ENCODE measurements around the gene CDKAL1. TPM values are rescaled to one million over a fixed set of nuclear protein-coding genes. Genes with fewer than 3 reads are reported as not detected.

The CDKAL1 gene
- total and polyA plus RNA-seq, 2 of the 8 experiments (the other 6 are each of a cell fraction or from before 2014, with no cell fraction given), result 8.4 to 24.6 TPM

DNA sequence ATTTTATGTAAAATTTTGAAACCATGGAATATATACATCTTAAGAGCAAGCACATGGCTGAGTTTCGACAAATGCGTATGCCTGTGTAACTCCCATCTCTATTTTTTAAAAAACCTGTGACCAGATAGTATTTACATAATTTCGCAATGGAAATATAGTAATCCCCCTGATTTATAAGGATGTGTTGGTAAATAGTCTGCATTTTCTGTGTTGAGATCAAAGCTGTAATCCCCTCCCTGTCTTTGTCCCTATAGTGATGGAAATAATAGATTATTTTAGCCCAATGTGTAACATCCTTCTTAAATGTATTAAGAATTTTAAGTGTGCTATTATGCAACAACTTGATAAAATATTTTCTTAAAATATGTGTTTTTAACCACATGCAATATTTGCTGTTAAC, 267.3 kb downstream of the CDKAL1 start (continued):
- TF ChIP-seq RNF2 (IDR thresholded peaks at IDR 0.05; ENCODE audit: borderline replicate concordance, low read depth, low read length, missing control alignments, poor library complexity, severe bottlenecking), result no peak
- TF ChIP-seq EGR1 (IDR thresholded peaks at IDR 0.05; ENCODE audit: borderline replicate concordance, low read depth, low read length), result no peak
- TF ChIP-seq, protein P1, sequence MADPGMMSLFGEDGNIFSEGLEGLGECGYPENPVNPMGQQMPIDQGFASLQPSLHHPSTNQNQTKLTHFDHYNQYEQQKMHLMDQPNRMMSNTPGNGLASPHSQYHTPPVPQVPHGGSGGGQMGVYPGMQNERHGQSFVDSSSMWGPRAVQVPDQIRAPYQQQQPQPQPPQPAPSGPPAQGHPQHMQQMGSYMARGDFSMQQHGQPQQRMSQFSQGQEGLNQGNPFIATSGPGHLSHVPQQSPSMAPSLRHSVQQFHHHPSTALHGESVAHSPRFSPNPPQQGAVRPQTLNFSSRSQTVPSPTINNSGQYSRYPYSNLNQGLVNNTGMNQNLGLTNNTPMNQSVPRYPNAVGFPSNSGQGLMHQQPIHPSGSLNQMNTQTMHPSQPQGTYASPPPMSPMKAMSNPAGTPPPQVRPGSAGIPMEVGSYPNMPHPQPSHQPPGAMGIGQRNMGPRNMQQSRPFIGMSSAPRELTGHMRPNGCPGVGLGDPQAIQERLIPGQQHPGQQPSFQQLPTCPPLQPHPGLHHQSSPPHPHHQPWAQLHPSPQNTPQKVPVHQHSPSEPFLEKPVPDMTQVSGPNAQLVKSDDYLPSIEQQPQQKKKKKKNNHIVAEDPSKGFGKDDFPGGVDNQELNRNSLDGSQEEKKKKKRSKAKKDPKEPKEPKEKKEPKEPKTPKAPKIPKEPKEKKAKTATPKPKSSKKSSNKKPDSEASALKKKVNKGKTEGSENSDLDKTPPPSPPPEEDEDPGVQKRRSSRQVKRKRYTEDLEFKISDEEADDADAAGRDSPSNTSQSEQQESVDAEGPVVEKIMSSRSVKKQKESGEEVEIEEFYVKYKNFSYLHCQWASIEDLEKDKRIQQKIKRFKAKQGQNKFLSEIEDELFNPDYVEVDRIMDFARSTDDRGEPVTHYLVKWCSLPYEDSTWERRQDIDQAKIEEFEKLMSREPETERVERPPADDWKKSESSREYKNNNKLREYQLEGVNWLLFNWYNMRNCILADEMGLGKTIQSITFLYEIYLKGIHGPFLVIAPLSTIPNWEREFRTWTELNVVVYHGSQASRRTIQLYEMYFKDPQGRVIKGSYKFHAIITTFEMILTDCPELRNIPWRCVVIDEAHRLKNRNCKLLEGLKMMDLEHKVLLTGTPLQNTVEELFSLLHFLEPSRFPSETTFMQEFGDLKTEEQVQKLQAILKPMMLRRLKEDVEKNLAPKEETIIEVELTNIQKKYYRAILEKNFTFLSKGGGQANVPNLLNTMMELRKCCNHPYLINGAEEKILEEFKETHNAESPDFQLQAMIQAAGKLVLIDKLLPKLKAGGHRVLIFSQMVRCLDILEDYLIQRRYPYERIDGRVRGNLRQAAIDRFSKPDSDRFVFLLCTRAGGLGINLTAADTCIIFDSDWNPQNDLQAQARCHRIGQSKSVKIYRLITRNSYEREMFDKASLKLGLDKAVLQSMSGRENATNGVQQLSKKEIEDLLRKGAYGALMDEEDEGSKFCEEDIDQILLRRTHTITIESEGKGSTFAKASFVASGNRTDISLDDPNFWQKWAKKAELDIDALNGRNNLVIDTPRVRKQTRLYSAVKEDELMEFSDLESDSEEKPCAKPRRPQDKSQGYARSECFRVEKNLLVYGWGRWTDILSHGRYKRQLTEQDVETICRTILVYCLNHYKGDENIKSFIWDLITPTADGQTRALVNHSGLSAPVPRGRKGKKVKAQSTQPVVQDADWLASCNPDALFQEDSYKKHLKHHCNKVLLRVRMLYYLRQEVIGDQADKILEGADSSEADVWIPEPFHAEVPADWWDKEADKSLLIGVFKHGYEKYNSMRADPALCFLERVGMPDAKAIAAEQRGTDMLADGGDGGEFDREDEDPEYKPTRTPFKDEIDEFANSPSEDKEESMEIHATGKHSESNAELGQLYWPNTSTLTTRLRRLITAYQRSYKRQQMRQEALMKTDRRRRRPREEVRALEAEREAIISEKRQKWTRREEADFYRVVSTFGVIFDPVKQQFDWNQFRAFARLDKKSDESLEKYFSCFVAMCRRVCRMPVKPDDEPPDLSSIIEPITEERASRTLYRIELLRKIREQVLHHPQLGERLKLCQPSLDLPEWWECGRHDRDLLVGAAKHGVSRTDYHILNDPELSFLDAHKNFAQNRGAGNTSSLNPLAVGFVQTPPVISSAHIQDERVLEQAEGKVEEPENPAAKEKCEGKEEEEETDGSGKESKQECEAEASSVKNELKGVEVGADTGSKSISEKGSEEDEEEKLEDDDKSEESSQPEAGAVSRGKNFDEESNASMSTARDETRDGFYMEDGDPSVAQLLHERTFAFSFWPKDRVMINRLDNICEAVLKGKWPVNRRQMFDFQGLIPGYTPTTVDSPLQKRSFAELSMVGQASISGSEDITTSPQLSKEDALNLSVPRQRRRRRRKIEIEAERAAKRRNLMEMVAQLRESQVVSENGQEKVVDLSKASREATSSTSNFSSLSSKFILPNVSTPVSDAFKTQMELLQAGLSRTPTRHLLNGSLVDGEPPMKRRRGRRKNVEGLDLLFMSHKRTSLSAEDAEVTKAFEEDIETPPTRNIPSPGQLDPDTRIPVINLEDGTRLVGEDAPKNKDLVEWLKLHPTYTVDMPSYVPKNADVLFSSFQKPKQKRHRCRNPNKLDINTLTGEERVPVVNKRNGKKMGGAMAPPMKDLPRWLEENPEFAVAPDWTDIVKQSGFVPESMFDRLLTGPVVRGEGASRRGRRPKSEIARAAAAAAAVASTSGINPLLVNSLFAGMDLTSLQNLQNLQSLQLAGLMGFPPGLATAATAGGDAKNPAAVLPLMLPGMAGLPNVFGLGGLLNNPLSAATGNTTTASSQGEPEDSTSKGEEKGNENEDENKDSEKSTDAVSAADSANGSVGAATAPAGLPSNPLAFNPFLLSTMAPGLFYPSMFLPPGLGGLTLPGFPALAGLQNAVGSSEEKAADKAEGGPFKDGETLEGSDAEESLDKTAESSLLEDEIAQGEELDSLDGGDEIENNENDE (IDR thresholded peaks at IDR 0.05; ENCODE audit: insufficient replicate concordance, low read length), result no peak

All from H1 (cell line).